MG63 (cell line): Measurements from ENCODE around the gene TNFRSF4. TPM values are rescaled to one million over a fixed set of nuclear protein-coding genes. Genes with fewer than 3 reads are reported as not detected.
"Not testable (repeated sequence)": the region's sequence is repeated elsewhere in the genome, so short reads cannot be mapped to it uniquely, and the experiment has no call there.

ENCODE experiments used
- DNase-seq: peaks from one replicate; pipeline ENCODE4 v3.0.0-alpha.2; 2020
- H3K27me3 ChIP-seq: fragments of 250-450 bp; sonication (Bioruptor Pico); 2 replicates; pipeline ENCODE4 v1.5.1; 2020; ENCODE audit warnings: mild to moderate bottlenecking, moderate library complexity
- H3K36me3 ChIP-seq: fragments of 250-450 bp; sonication (Bioruptor Pico); 2 replicates; pipeline ENCODE4 v1.5.1; 2020; ENCODE audit warnings: mild to moderate bottlenecking, moderate library complexity
- H3K4me3 ChIP-seq: fragments of 250-450 bp; sonication (Bioruptor Pico); 2 replicates; pipeline ENCODE4 v1.5.1; 2020; ENCODE audit warnings: mild to moderate bottlenecking, moderate library complexity
- H3K9me3 ChIP-seq: fragments of 250-450 bp; sonication (Bioruptor Pico); 2 replicates; pipeline ENCODE4 v1.5.1; 2020; ENCODE audit warnings: mild to moderate bottlenecking, moderate library complexity
- total RNA-seq: library from RNA; depleted of rRNA; stranded (reverse); fragments of >200 nt; shearing (Covaris generic); gene quantifications from 2 replicates; pipeline ENCODE4 v1.2.3, GENCODE V29; 2014; ENCODE audit warnings: low replicate concordance; rRNA removed

The TNFRSF4 gene
- total RNA-seq: not detected in 2 replicates

DNA sequence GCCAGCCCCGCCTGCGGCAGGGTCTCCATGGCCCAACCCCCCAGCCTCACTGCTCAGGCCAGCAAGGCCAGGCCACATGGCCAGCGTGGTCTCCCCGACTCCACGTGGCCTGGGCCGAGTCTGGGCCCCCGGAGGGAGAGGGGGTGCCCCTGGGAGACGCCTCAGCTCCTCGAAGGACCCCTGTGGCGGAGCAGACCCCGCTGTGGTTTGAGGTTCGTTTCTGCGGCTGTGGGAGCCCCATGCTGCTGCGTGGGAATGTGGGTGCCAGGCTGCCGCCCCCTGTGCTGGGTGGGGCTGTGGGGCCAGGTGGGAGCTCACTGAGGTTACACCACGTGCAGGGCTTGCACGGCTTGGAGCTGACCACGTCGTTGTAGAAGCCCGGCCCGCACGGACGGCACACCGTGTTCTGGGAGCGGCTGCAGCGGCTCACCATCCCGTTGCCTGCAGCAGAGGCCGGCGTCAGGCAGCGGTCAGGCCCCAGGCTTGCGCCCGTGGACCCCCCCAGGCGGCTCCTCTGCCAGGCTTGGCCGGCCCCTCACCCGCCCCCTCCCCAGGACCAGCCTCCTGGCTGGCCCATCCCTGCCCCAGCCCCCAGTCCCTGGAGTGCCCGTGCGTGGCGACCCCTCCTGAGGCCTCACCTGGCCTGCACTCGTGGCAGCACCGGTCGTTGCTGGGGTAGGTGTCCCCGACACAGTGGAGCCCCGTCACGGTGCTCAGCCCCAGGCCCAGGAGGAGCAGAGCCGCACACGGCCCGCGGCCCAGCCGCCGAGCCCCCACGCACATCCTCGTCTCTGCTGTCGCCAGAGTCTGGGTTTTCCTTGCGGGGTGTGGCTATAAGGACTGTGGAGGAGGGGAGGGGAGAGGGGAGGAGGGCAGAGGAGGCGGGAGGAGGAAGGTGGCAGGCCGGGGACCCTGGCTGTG, at the start of gene TNFRSF4:
Gene TNFRSF4 (minus strand): TSS at position 809 of the 921 bp plus-strand sequence. CDS start 26 bp downstream, at position 783.
- no peak for DNase-seq
- no peak within 1 kb of the TSS for H3K4me3 ChIP-seq
- peaks cover 3% of the 10 kb centered on the region for H3K36me3 ChIP-seq
- H3K9me3 ChIP-seq: no peaks in the 10 kb centered on the region
- H3K27me3 ChIP-seq: no peaks in the 10 kb centered on the region

DNA sequence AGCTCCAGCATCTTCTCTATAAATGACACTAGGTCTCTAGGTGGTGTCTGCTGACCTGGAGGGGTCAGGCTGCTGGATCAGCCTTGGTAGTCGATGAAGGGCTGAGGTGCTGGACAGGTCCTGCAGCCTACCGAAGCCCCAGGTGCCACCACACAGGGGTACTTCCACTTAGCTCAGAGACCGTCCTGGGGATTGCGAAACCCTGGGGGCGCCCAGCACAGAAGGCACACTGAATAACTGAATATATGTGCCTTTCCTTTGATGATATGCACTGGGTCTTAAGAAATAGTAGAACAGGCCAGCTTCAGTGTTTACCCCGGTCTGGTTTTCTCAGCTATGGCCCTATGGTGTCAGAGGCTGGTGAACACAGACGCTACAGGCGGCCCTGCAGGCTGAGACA, 48.8 kb upstream of the TNFRSF4 start:
- Histone ChIP-seq H3K27me3 (no peaks in the 10 kb centered on the region), H3K4me3 (no peak overlapping the region), H3K36me3 (peaks cover 72% of the 10 kb centered on the region), H3K9me3 (no peaks in the 10 kb centered on the region)
- no peak for DNase-seq

DNA sequence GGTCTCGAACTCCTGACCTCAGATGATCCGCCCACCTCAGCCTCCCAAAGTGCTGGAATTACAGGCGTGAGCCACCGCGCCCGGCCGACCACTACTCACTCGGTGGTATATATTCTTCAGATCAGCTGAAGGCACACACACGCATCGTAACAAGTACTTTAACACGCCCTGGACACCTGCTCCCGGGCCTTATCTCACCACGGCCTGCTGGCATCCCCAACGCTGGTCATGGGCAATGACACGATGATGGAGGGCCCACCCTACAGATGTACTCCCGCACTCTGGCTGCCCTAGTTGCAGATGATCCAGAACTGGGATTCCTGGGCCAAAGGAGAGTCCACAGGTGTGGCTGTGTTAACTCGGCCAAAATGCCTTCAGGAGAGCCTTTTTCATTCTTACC, 48.1 kb upstream of the TNFRSF4 start:
- Histone ChIP-seq H3K9me3 (no peaks in the 10 kb centered on the region), H3K36me3 (peaks cover 65% of the 10 kb centered on the region), H3K27me3 (no peaks in the 10 kb centered on the region), H3K4me3 (no peak overlapping the region)
- DNase-seq: no peak

DNA sequence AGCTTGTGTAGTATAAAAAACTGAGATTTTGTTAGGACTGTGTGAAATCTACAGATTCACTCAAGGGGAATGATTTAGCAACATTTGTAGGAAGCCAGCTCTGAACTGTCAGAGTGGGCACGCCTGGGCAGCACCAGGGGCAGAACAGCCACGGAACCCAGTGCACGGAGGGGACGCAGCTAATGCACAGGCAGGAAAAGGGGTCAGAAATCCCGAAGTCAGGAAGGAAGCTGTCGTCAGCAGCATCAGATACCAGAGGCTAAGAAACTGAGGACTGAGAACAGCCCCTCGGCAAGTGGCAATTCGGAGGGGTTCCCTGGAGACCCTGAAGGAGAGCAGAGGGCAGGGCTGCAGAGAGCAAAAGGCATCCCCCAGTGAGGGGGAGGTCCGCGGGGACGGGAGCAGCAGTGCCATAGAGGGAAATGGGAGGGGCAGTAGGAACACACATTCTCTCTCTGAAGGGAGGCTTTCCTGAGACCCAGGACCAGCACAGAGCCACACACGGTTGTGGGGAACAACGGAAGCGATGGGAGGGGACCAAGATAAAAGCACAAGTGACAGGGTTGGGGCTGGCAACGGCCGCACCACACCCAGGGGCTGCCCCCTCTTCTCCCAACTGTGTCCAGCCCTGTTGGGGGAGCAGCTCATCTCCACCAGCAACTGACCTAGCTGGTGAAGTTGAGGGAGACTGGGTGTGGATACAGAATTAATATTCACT, 47.0 kb upstream of the TNFRSF4 start:
- Histone ChIP-seq H3K4me3 (no peak overlapping the region), H3K36me3 (peaks cover 63% of the 10 kb centered on the region), H3K9me3 (no peaks in the 10 kb centered on the region), H3K27me3 (no peaks in the 10 kb centered on the region)
- DNase-seq: no peak

DNA sequence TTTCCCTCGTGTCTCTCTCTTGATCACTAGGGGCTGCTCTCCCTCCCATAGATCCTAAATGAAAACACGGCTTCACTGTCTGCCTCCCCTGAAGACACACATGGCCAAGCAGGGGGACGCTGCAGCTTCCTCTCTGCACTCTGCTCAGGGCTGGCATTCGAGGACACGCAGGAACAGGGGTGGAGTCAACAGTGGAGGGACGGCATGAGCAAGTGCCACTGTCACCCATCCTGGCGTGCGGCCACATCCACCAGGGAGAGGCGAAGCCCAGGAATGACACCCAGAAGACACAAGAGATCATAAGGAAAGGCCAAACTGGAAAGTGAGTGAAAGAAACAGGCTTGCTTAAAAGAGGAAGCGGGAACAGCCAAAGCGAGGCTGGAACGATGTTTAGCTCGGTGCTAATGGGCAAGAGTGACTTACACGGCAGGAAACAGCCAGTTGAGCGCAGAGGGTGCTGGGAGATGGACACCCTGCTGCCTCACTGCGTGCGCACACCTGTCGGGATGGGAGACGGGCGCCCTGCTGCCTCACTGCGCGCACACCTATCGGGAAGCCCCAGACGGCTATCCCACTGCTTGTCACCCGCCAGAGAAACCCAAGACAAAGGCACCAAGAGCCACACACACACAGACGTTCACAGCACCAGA, 46.1 kb upstream of the TNFRSF4 start:
- Histone ChIP-seq H3K9me3 (no peaks in the 10 kb centered on the region), H3K4me3 (no peak overlapping the region), H3K36me3 (peaks cover 61% of the 10 kb centered on the region), H3K27me3 (no peaks in the 10 kb centered on the region)
- DNase-seq: no peak

GRCh38 chr1:1259540-1259939, 45.6 kb upstream of the TNFRSF4 start:
- Histone ChIP-seq H3K27me3 (no peaks in the 10 kb centered on the region), H3K36me3 (peaks cover 61% of the 10 kb centered on the region), H3K4me3 (no peak overlapping the region), H3K9me3 (no peaks in the 10 kb centered on the region)
- no peak for DNase-seq

- H3K4me3 ChIP-seq: no peak overlapping the region
- peaks cover 58% of the 10 kb centered on the region for H3K36me3 ChIP-seq
- H3K27me3 ChIP-seq: no peaks in the 10 kb centered on the region
- no peaks in the 10 kb centered on the region for H3K9me3 ChIP-seq
- DNase-seq: no peak
Observed at GRCh38 chr1:1259119-1259488, 45.2 kb upstream of the TNFRSF4 start.

DNA sequence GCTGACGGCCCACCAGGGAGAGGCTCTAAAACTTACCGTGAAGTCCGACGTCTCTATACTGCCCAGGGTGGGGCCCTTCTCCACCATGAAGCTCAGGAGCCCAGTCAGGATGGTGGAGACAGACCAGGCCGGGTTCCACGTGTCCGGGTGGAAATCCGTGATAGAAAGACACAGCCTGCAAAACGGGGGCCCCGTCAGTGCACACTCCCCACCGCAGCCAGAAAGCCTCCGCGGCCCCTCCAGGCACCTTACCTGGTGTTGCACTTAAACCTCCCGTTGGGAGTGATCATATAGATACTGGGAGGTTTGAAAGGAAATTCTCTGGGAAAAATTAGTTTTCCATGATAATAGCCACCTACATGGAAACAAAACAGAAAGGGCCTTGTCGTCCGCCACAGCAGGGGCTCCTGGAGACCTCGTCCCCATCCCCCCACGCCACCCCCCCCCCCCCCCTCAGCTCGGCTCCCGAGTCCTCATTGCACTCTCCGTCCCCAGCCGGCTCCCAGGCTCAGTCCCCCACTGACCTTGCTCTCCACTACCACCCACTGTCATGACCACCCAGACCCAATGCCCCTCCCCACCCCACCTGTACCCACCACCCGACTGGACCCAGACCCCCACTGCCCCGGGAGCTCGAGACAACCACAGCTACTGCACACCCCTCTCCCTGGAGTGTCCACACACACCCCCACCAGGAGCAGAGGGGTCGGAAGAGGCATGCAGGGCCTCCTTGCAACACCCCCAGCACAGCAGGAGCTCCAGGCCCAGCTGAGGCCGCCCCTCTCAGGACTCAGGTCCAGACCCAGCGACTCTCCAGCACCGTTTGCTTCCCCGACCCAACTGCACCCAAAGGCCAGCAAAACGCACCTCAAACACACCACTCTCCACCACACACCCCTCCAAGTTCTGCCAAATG, 43.3 kb upstream of the TNFRSF4 start:
- H3K36me3 ChIP-seq: peaks cover 55% of the 10 kb centered on the region

DNA sequence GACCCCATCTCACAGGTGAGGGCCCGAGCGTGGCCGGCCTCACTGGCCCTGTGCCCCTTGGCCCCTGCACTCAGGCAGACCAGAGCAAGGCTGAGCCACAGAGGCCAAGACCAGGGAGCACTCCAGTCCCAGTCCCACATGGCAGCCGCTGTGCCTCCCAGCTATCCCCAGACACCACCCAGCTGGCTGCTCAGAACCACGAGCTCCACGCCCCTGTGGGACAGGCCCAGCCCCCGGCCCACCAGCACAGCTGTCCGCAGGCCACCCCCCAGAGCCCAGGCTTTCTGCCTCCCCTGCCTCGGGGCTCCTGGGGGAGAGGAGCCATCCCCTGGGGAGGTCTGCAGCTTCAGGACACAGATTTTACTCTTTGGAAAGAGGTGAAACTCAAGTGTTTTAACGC, 41.7 kb upstream of the TNFRSF4 start:
- Histone ChIP-seq H3K36me3 (peaks cover 42% of the 10 kb centered on the region), H3K27me3 (no peaks in the 10 kb centered on the region), H3K4me3 (no peak overlapping the region), H3K9me3 (no peaks in the 10 kb centered on the region)
- no peak for DNase-seq

More for the DNA sequence above, 43.3 kb upstream of the TNFRSF4 start:
- no peak for DNase-seq
- H3K9me3 ChIP-seq: no peaks in the 10 kb centered on the region
- no peaks in the 10 kb centered on the region for H3K27me3 ChIP-seq
- no peak overlapping the region for H3K4me3 ChIP-seq

GRCh38 chr1:1255078-1255477, 41.1 kb upstream of the TNFRSF4 start:
- no peak for DNase-seq
- Histone ChIP-seq H3K4me3 (no peak overlapping the region), H3K36me3 (peaks cover 38% of the 10 kb centered on the region), H3K9me3 (no peaks in the 10 kb centered on the region), H3K27me3 (no peaks in the 10 kb centered on the region)

GRCh38 chr1:1254667-1254998, 40.7 kb upstream of the TNFRSF4 start:
- Histone ChIP-seq H3K27me3 (no peaks in the 10 kb centered on the region), H3K36me3 (peaks cover 34% of the 10 kb centered on the region), H3K4me3 (no peak overlapping the region), H3K9me3 (no peaks in the 10 kb centered on the region)
- DNase-seq: no peak

DNA sequence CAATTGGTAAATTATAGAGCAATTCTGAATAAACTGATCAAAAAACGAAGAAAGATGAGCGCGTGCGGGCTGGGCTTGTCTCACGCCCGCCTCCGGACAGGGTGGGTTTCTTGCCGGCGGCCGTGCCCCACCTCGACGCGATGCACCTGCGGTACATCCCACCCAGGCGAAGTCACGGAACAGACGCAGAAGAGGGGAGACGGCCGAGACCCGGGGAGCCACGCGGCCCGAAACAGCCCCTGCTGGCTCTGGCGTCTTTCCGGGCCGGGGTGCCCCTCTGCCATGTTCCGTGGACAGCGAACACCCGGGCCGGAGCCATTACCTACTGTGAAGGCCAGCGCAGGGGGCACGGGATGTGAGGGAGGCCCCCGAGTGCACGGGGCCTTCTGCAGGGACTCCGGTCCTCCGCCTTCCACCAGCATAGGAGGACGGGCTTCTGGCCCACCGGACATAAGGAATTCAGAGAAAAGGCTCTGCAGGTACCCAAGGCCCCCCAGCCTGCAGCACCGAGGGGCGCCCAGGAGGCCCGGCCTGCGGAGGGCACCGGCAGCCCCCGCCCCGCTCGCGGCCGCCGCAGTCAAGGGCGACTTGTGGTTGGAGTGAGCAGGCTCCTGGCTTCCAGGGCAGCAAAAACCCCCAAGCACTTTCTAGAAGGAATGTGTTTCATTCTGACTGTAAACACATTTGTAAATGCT, 40.2 kb upstream of the TNFRSF4 start:
- Histone ChIP-seq H3K9me3 (no peaks in the 10 kb centered on the region), H3K4me3 (no peak overlapping the region), H3K36me3 (peaks cover 33% of the 10 kb centered on the region), H3K27me3 (no peaks in the 10 kb centered on the region)
- no peak for DNase-seq

DNA sequence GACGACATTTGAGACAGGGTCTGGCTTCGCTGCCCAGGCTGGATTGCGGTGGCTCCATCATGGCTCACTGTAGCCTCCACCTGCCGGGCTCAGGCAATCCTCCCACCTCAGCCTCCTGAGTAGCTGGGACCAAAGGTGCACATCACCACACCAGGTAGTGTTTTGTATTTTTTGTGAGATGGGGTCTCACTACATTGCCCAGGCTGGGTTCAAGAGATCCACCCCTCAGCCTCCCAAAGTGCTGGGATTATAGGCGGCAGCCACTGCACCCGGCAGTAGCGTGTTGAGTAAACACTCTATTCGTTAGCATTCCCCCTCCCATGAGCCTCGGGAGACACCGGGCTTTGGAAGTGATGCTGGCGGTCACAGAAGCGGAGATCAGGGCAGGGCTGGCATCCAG, 39.4 kb upstream of the TNFRSF4 start:
- DNase-seq: no peak
- Histone ChIP-seq H3K9me3 (no peaks in the 10 kb centered on the region), H3K27me3 (no peaks in the 10 kb centered on the region), H3K36me3 (peaks cover 33% of the 10 kb centered on the region), H3K4me3 (no peak overlapping the region)

GRCh38 chr1:1250786-1251284, 36.9 kb upstream of the TNFRSF4 start:
- peaks cover 24% of the 10 kb centered on the region for H3K36me3 ChIP-seq
- no peak for DNase-seq
- H3K9me3 ChIP-seq: no peaks in the 10 kb centered on the region

DNA sequence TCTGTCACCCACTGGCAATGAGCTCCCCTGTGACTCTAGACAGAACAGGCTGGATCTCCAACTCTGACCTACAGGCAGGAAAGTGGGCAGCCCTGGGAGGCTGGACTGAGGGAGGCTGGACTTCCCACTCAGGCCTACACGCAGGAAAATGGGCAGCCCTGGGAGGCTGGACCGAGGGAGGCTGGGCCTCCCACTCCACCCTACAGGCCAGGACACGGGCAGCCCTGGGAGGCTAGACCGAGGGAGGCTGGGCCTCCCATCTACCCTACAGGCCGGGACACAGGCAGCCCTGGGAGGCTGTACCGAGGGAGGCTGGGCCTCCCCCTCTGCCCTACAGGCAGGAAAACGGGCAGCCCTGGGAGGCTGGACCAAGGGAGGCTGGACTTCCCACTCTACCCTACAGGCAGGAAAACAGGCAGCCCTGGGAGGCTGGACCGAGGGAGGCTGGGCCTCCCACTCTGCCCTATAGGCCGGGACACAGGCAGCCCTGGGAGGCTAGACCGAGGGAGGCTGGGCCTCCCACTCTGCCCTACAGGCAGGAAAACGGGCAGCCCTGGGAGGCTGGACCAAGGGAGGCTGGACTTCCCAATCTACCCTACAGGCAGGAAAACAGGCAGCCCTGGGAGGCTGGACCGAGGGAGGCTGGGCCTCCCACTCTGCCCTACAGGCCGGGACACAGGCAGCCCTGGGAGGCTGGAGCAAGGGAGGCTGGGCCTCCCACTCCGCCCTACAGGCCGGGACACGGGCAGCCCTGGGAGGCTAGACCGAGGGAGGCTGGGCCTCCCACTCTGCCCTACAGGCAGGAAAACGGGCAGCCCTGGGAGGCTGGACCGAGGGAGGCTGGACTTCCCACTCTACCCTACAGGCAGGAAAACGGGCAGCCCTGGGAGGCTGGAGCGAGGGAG, 34.3 kb upstream of the TNFRSF4 start:
- not testable (repeated sequence) for H3K9me3 ChIP-seq, H3K36me3 ChIP-seq, H3K27me3 ChIP-seq, DNase-seq, H3K4me3 ChIP-seq

More at GRCh38 chr1:1250786-1251284, 36.9 kb upstream of the TNFRSF4 start:
- no peaks in the 10 kb centered on the region for H3K27me3 ChIP-seq
- no peak overlapping the region for H3K4me3 ChIP-seq
